HG02642 (cell line): ENCODE data around the gene CLEC10A.
"Not testable (repeated sequence)": the region's sequence is repeated elsewhere in the genome, so short reads cannot be mapped to it uniquely, and the experiment has no call there.

Source experiments
- ATAC-seq: cut with Tn5 transposase; IDR thresholded peaks from one replicate; pipeline ENCODE4 v1.9.1; 2021; ENCODE audit warnings: mild to moderate bottlenecking; ENCODE audit not compliant: unreplicated experiment, poor library complexity

The CLEC10A gene

GRCh38 chr17:7079581-7080455 is at the start of gene CLEC10A:
TSS of gene CLEC10A (minus strand) at chr17:7080251. CDS start at chr17:7078812, 1,439 bp downstream.
- ATAC-seq, result no peak

- no peak for ATAC-seq
Measured at GRCh38 chr17:7129311-7129710, 49.3 kb upstream of the CLEC10A start.

GRCh38 chr17:7128160-7128559 is 48.1 kb upstream of the CLEC10A start:
- ATAC-seq, result no peak

- not testable (repeated sequence) for ATAC-seq
Measured at GRCh38 chr17:7127501-7127900, 47.5 kb upstream of the CLEC10A start.

- ATAC-seq, result not testable (repeated sequence)
Measured at GRCh38 chr17:7126386-7126785, 46.3 kb upstream of the CLEC10A start.

GRCh38 chr17:7124923-7125322 is 44.9 kb upstream of the CLEC10A start:
- no peak for ATAC-seq

- no peak for ATAC-seq
Measured at GRCh38 chr17:7123844-7124243, 43.8 kb upstream of the CLEC10A start.

- no peak for ATAC-seq
Measured at GRCh38 chr17:7122381-7122780, 42.3 kb upstream of the CLEC10A start.

GRCh38 chr17:7120635-7121034 is 40.6 kb upstream of the CLEC10A start:
- ATAC-seq, result not testable (repeated sequence)

- ATAC-seq, result no peak
Measured at GRCh38 chr17:7120123-7120522, 40.1 kb upstream of the CLEC10A start.

- ATAC-seq, result no peak
Measured at GRCh38 chr17:7119314-7119713, 39.3 kb upstream of the CLEC10A start.

- no peak for ATAC-seq
Measured at GRCh38 chr17:7114875-7115614, 35.0 kb upstream of the CLEC10A start.

GRCh38 chr17:7114241-7114874 is 34.3 kb upstream of the CLEC10A start, which contains the start of gene ASGR2:
TSS of gene ASGR2 (minus strand) at chr17:7114822. CDS start at chr17:7114240, 582 bp downstream.
- ATAC-seq, result no peak

- ATAC-seq, result no peak
Measured at GRCh38 chr17:7113273-7114071, 33.4 kb upstream of the CLEC10A start.

- no peak for ATAC-seq
Measured at GRCh38 chr17:7112510-7113108, 32.6 kb upstream of the CLEC10A start.

- ATAC-seq, result no peak
Measured at GRCh38 chr17:7111784-7112509, 31.9 kb upstream of the CLEC10A start.

- no peak for ATAC-seq
Measured at GRCh38 chr17:7110617-7111306, 30.7 kb upstream of the CLEC10A start.
